ENCODE measurements around the gene PPARA. TPM values are rescaled to one million over a fixed set of nuclear protein-coding genes. Genes with fewer than 3 reads are reported as not detected.

Gene PPARA
- total RNA-seq, 2 experiments from 2014 or later: 9.1 to 11.8 TPM

DNA sequence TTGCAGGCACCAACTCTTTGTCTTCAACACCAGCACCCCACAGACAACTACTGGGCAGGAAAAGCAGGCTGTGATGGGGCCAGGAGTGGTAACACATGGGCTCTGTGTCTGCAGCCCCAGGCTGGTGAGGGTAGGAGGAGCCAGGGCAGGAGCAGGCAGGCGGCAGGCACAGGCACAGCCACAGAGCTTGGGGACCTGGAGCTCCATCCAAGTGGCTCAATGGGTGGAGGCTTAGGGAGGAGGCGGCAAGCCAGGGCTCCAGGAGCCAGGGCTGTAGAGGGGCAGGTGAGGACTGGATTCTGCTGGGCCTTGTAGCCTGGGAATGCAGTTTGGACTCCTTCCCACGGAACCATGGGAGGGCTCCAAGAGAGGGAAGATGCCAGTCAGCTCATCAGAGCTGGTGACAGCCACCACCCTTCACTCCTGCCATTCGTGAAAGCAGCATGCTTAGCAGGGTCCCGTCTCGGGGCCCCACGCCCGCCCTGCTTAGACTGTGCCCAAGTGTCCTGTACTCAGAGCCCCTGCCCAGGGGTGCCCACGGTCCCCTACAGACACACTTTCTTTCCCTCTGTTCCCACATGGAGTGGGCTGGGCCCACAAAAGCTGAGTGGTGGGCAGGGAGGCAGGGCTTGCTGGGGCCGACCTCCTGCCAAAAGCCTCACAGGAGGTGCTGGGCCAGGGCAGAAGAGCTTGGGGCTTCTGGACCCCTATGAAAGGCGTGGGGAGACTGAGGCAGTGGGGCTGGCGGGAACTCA, 129.9 kb downstream of the PPARA start:
- no peak for TF ChIP-seq CTCF (IDR thresholded peaks at IDR 0.05)
- Mint-ChIP-seq H3K4me1 (ENCODE audit: low read depth) (peaks cover 3% of the 10 kb centered on the region), H3K4me3 (no peak overlapping the region), H3K27ac (no peak overlapping the region), H3K9me3 (peaks cover 2% of the 10 kb centered on the region), H3K27me3 (no peaks in the 10 kb centered on the region), H3K36me3 (ENCODE audit: low read depth) (peaks cover 7% of the 10 kb centered on the region)
- DNase-seq (no peak), ATAC-seq (no peak)
- intact Hi-C loops (cut with micrococcal nuclease): no loop called here
- CTCF ChIA-PET: no interaction called here
- POLR2A ChIA-PET: interaction anchor here (0.6 to 0.9 kb wide), 3 partner anchors 9 to 30 kb away, joined by 3 to 4 read pairs (median 3); partner anchors contain the start of gene CDPF1

- peak overlapping the region; percentile 53 for H3K27ac Mint-ChIP-seq
- ATAC-seq (peak; percentile 55), DNase-seq (peak; percentile 24)
- no peak overlapping the region for H3K4me3 Mint-ChIP-seq
- TF ChIP-seq CTCF (IDR thresholded peaks at IDR 0.05): no peak
- ChIA-PET POLR2A (interaction anchor here (0.6 to 0.9 kb wide), 3 partner anchors 8 to 31 kb away, joined by 3 to 4 read pairs (median 3); partner anchors contain the start of gene CDPF1), CTCF (interaction anchor here (1.0 kb wide), 1 partner anchor 164 kb away, joined by 3 read pairs; no protein-coding TSS in a partner anchor)
- intact Hi-C loops (cut with micrococcal nuclease): no loop called here
- H3K9me3 Mint-ChIP-seq: no peaks in the 10 kb centered on the region
- H3K27me3 Mint-ChIP-seq: no peaks in the 10 kb centered on the region
- H3K4me1 Mint-ChIP-seq (ENCODE audit: low read depth): peaks cover 3% of the 10 kb centered on the region
- peaks cover 4% of the 10 kb centered on the region for H3K36me3 Mint-ChIP-seq (ENCODE audit: low read depth)
Observed at GRCh38 chr22:46280999-46281623, 130.8 kb downstream of the PPARA start.

DNA sequence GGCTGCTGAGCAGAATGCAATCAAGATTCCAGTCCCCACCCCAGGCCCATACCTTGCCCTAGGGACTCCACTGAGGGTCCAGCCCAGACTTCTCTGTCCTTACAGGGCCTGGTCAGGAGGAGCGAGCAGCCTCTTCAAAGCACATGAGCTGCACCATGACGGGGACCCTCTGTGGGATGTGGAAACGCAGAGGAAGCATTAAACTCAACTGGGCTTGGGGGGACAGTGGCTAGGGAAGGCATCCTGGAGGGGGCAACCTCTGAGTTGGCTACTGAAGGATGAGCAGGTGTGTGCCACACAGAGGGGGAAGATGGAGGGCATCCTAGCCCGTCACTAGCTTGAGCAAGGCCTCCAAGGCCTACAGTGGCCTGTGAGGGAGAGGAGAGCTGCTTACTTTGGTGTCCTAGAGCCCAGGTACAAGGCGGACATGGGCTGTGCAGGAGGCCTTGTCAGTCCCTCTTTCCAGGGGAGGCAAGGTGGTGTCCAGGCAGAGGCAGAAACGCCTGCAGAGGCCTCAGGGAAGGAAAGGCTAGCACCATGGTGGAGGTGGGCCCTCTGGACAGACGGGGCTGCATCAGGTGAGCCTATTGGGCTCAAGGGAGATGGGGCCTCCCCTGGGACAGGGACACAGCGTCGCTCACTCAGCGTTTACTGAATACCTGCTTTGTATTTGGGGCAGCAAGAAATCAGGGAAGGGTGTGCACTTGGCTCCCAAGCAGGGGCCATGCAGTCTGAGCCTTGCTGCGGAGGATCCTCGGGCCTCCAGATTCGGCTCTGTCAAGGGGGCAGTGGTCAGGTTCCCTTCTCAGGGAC, 131.7 kb downstream of the PPARA start:
- H3K36me3 Mint-ChIP-seq (ENCODE audit: low read depth): peaks cover 4% of the 10 kb centered on the region
- no peak overlapping the region for H3K4me3 Mint-ChIP-seq
- H3K27ac Mint-ChIP-seq: no peak overlapping the region
- ChIA-PET POLR2A (no interaction called here), CTCF (interaction anchor here (1.0 kb wide), 1 partner anchor 165 kb away, joined by 3 read pairs; no protein-coding TSS in a partner anchor)
- no peaks in the 10 kb centered on the region for H3K27me3 Mint-ChIP-seq
- DNase-seq (no peak), ATAC-seq (no peak)
- no peak for TF ChIP-seq CTCF (IDR thresholded peaks at IDR 0.05)
- H3K4me1 Mint-ChIP-seq (ENCODE audit: low read depth): no peaks in the 10 kb centered on the region
- intact Hi-C loops (cut with micrococcal nuclease): no loop called here
- H3K9me3 Mint-ChIP-seq: no peaks in the 10 kb centered on the region

DNA sequence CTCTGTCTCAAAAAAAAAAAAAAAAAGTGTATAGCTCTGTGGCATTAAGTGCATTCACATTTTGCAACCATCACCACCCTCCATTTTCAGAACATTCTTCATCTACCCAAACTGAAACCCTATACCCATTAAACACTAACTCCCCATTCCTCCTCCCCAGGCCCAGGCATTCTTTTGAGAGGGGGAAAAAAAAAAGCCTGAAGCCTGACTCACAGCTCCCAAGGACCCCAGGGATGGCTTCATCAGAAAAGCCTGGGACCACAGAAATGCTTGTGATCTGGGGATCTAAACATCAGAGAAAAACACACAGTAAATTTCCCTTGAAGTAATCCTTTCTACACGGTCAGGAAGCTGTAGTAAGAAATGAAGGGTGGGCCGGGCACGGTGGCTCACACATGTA, 135.7 kb downstream of the PPARA start:
- no peaks in the 10 kb centered on the region for H3K27me3 Mint-ChIP-seq
- intact Hi-C loops (cut with micrococcal nuclease): no loop called here
- ATAC-seq: no peak
- no peak overlapping the region for H3K4me3 Mint-ChIP-seq
- no peak overlapping the region for H3K27ac Mint-ChIP-seq
- H3K36me3 Mint-ChIP-seq (ENCODE audit: low read depth): peaks cover 2% of the 10 kb centered on the region
- ChIA-PET CTCF (interaction anchor here (1.2 to 1.9 kb wide), 3 partner anchors 18 to 169 kb away, joined by 3 to 5 read pairs (median 3); partner anchors contain the start of gene TTC38), POLR2A (interaction anchor here (1.1 kb wide), 1 partner anchor 23 kb away, joined by 3 read pairs; the partner anchor contains the start of gene PKDREJ)
- no peak for TF ChIP-seq CTCF (IDR thresholded peaks at IDR 0.05)
- peaks cover 14% of the 10 kb centered on the region for H3K4me1 Mint-ChIP-seq (ENCODE audit: low read depth)
- H3K9me3 Mint-ChIP-seq: no peaks in the 10 kb centered on the region
- no peak for DNase-seq

All from activated CD8-positive, alpha-beta T cell treated with anti-CD3 and anti-CD28 coated beads for 36 hours (primary cell).